ENCODE results near the gene ISG15. TPM values are rescaled to one million over a fixed set of nuclear protein-coding genes. Genes with fewer than 3 reads are reported as not detected.

Gene ISG15
- total and polyA plus RNA-seq, 9 of the 15 experiments (the other 6 are each of a cell fraction or from before 2014, with no cell fraction given), result 0.40 to 58.3 (median 12.2) TPM

- TF ChIP-seq RUNX1 (IDR thresholded peaks at IDR 0.05; ENCODE audit: low read depth) (no peak), ZNF586 (CRISPR knock-in tag; conservative IDR thresholded peaks at IDR 0.05) (no peak), NR2C2 (CRISPR knock-in tag; IDR thresholded peaks at IDR 0.05) (no peak), NR2C2 (tag; IDR thresholded peaks at IDR 0.05) (peak; percentile 71; the same call in 1 of the 2 replicates), ZNF592 (IDR thresholded peaks at IDR 0.05) (no peak), FOXO4 (CRISPR knock-in tag; IDR thresholded peaks at IDR 0.05) (no peak), ETV5 (CRISPR knock-in tag; IDR thresholded peaks at IDR 0.05; ENCODE audit: low read depth) (peak; percentile 45; the same call in 1 of the 2 replicates), TBP (optimal IDR thresholded peaks at IDR 0.05; ENCODE audit: low read depth, low read length) (no peak), SMARCC2 (IDR thresholded peaks at IDR 0.05; ENCODE audit: low read depth) (no peak), E2F1 (CRISPR knock-in tag; IDR thresholded peaks at IDR 0.05) (no peak), XRCC3 (IDR thresholded peaks at IDR 0.05) (no peak), CREB1 (IDR thresholded peaks at IDR 0.05) (no peak), CREB1 (CRISPR knock-in tag; IDR thresholded peaks at IDR 0.05) (no peak), NCOR1 (IDR thresholded peaks at IDR 0.05) (no peak), RB1 (IDR thresholded peaks at IDR 0.05; ENCODE audit: low read depth) (no peak), KLF10 (CRISPR knock-in tag; IDR thresholded peaks at IDR 0.05) (no peak), HSF4 (CRISPR knock-in tag; IDR thresholded peaks at IDR 0.05; ENCODE audit: borderline replicate concordance) (no peak), SREBF2 (CRISPR knock-in tag; IDR thresholded peaks at IDR 0.05) (no peak), YY1 (IDR thresholded peaks at IDR 0.05; ENCODE audit: borderline replicate concordance in 1 of 3, control insufficient read depth in 1 of 3, extremely low read depth in 1 of 3, insufficient read depth in 3 of 3, insufficient read length in 1 of 3, insufficient replicate concordance in 2 of 3, low read depth in 1 of 3, low read length in 2 of 3) (no peak), JUND (IDR thresholded peaks at IDR 0.05; ENCODE audit: borderline replicate concordance, low read depth, low read length) (no peak), JUND (tag; IDR thresholded peaks at IDR 0.05; ENCODE audit: borderline replicate concordance, low read depth, low read length) (no peak), ZNF699 (CRISPR knock-in tag; IDR thresholded peaks at IDR 0.05; ENCODE audit: insufficient replicate concordance) (no peak)
Observed at GRCh38 chr1:1058088-1058905, 45.0 kb downstream of the ISG15 start (continued).
